GM21737 (cell line): ENCODE measurements around the gene MTMR8.

Experiments
- ATAC-seq: cut with Tn5 transposase; IDR thresholded peaks from one replicate; pipeline ENCODE4 v1.9.1; 2021; ENCODE audit warnings: mild to moderate bottlenecking, moderate library complexity; ENCODE audit not compliant: unreplicated experiment

MTMR8 gene

GRCh38 chrX:64313624-64314023 lies 81.6 kb downstream of the MTMR8 start:
- ATAC-seq, result no peak

- no peak for ATAC-seq
Observed at GRCh38 chrX:64306712-64307111, 88.5 kb downstream of the MTMR8 start.

DNA sequence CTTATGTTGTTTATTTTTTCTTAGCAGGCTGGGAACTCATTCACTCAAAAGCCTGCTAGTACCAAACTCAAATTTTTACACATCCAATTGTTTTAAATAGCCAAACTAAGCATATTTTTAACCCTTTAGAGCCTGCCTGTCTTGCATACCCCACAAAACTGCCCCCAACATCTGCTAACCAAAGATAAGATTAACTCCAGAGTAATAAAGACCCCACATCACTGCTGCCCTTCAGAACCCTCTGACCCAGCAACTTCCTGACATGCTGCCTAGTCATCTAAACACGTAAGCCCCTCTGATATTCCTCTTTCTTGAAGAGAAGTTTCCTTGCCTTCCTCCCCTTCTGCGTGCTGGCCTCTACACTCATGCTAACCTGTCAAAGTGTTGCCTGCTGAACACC lies 104.1 kb downstream of the MTMR8 start:
- no peak for ATAC-seq

GRCh38 chrX:64265265-64265664 lies 130.0 kb downstream of the MTMR8 start:
- no peak for ATAC-seq

GRCh38 chrX:64230123-64230970 lies 164.9 kb downstream of the MTMR8 start, which contains the start of gene ASB12:
Gene ASB12 (minus strand): TSS chrX:64230607. CDS start chrX:64225650, 4,957 bp downstream.
- ATAC-seq, result no peak

DNA sequence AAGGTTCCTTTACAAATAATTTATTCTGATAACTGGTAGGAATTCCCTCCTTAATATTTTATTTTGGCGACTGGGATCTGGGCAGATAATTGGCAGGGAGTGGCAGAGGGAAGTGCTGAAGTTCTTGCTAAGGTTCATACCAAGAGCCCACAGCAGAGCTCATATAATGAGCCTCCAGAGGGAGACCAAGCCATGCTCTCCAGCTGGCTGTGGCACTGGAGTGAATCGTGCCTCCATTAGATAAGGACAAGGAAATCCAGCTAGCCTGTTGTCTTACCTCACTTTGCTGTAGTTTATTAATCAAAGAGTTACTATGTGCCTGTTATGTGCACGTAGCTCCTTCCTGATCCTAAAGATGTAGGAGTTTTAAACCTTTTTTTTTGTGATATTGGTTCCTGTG lies 166.1 kb downstream of the MTMR8 start:
- ATAC-seq, result no peak
